Measurements from ENCODE around the gene STAG1.

- TF ChIP-seq CTCF (conservative IDR thresholded peaks at IDR 0.05 in 1 of 2, IDR thresholded peaks at IDR 0.05 in 1 of 2; ENCODE audit: extremely low read depth in 1 of 2, insufficient read depth in 1 of 2, low read depth in 1 of 2, low read length in 2 of 2) (no peak), EZH2 (IDR thresholded peaks at IDR 0.05; ENCODE audit: borderline replicate concordance, low read length) (no peak)
Measured at GRCh38 chr3:136434429-136434828, 317.7 kb downstream of the STAG1 start.

Data from mammary epithelial cell (primary cell).